Suprapubic skin (tissue), 4 donors: Measurements from ENCODE around the gene SLC30A3. TPM values are rescaled to one million over a fixed set of nuclear protein-coding genes. Genes with fewer than 3 reads are reported as not detected.

Source experiments
- DNase-seq, 2 donors: peaks; one replicate each; pipeline ENCODE4 v3.0.0-alpha.2; 2019; ENCODE audit warnings: low spot score in 2 of 2
- H3K27ac ChIP-seq: fragments of 200-600 bp; sonication (generic); one replicate; pipeline ENCODE4 v1.5.1; 2019
- H3K27me3 ChIP-seq: fragments of 200-600 bp; sonication (generic); one replicate; pipeline ENCODE4 v1.5.1; 2019
- H3K36me3 ChIP-seq: fragments of 200-600 bp; sonication (generic); one replicate; pipeline ENCODE4 v1.5.1; 2019
- H3K4me1 ChIP-seq: fragments of 200-600 bp; sonication (generic); one replicate; pipeline ENCODE4 v1.5.1; 2019
- H3K4me3 ChIP-seq: fragments of 200-600 bp; sonication (generic); one replicate; pipeline ENCODE4 v1.5.1; 2019; ENCODE audit warnings: mild to moderate bottlenecking
- H3K9me3 ChIP-seq: fragments of 200-600 bp; sonication (generic); one replicate; pipeline ENCODE4 v1.5.1; 2019
- CTCF ChIP-seq, 2 donors: fragments of 200-600 bp in 1 of 2; fragments of 450-650 bp in 1 of 2; sonication (generic) in 1 of 2; IDR thresholded peaks; one replicate each; pipeline ENCODE4 v1.5.1; 2016 to 2019; ENCODE audit warnings: antibody characterized with exemption in 2 of 2, mild to moderate bottlenecking in 1 of 2, moderate library complexity in 1 of 2
- EP300 ChIP-seq: sonication (generic); formaldehyde crosslinking; IDR thresholded peaks from one replicate; pipeline ENCODE4 v1.6.1; 2017; ENCODE audit warnings: antibody characterized with exemption
- POLR2A ChIP-seq, 2 donors: fragments of 450-650 bp; IDR thresholded peaks; one replicate each; pipeline ENCODE4 v1.6.1; 2017; ENCODE audit warnings: antibody characterized with exemption in 2 of 2, mild to moderate bottlenecking in 2 of 2, moderate library complexity in 2 of 2
- POLR2AphosphoS5 ChIP-seq, 3 donors: sonication (generic); formaldehyde crosslinking; IDR thresholded peaks; one replicate each; pipeline ENCODE4 v1.6.1; 2017; ENCODE audit warnings: antibody characterized with exemption in 3 of 3
- WGBS: methylation state at CpG from one replicate; pipeline ENCODE4 v1.1.5; 2018; 5-methylcytosine and 5-hydroxymethylcytosine counted together
- total RNA-seq, 4 donors: library from RNA; depleted of rRNA; stranded (reverse); fragments of >200 nt; gene quantifications; one replicate each; pipeline ENCODE4 v1.1.0, GENCODE V29; 2016

Gene SLC30A3
- total RNA-seq, 4 donors from 2014 or later: not detected

GRCh38 chr2:27263287-27264252, 723 bp upstream of the SLC30A3 start:
- Histone ChIP-seq H3K9me3 (no peaks in the 10 kb centered on the region), H3K27ac (no peak overlapping the region), H3K4me1 (peaks cover 38% of the 10 kb centered on the region), H3K36me3 (no peaks in the 10 kb centered on the region), H3K27me3 (peaks cover 83% of the 10 kb centered on the region), H3K4me3 (peak overlapping the region; percentile 52)
- DNase-seq: no peak
- WGBS: 3% methylated on average over 44 of the region's 46 CpGs
- TF ChIP-seq POLR2AphosphoS5 (IDR thresholded peaks at IDR 0.05) (no peak), POLR2A (IDR thresholded peaks at IDR 0.05) (no peak), EP300 (no peak), CTCF (IDR thresholded peaks at IDR 0.05) (no peak)

- DNase-seq: no peak
- TF ChIP-seq POLR2A (IDR thresholded peaks at IDR 0.05) (no peak), CTCF (IDR thresholded peaks at IDR 0.05) (no peak), EP300 (no peak)
- WGBS: 2% methylated on average over 16 of the region's 40 CpGs
- H3K4me1 ChIP-seq: peaks cover 38% of the 10 kb centered on the region
- H3K9me3 ChIP-seq: no peaks in the 10 kb centered on the region
- no peaks in the 10 kb centered on the region for H3K36me3 ChIP-seq
- H3K4me3 ChIP-seq: peak overlapping the region; percentile 52
- peaks cover 93% of the 10 kb centered on the region for H3K27me3 ChIP-seq
- no peak overlapping the region for H3K27ac ChIP-seq
Measured at GRCh38 chr2:27261926-27262298, 935 bp downstream of the SLC30A3 start.

- TF ChIP-seq CTCF (IDR thresholded peaks at IDR 0.05): no peak
- no peak for TF ChIP-seq POLR2AphosphoS5 (IDR thresholded peaks at IDR 0.05)
- TF ChIP-seq EP300: no peak
- no peak for TF ChIP-seq POLR2A (IDR thresholded peaks at IDR 0.05)
- WGBS: 52% methylated on average over 11 of the region's 11 CpGs
- no peaks in the 10 kb centered on the region for H3K36me3 ChIP-seq
- H3K27ac ChIP-seq: no peak overlapping the region
- no peak for DNase-seq
- H3K4me3 ChIP-seq: peak overlapping the region; percentile 52
- H3K27me3 ChIP-seq: peaks cover 98% of the 10 kb centered on the region
- H3K4me1 ChIP-seq: peaks cover 38% of the 10 kb centered on the region
- H3K9me3 ChIP-seq: no peaks in the 10 kb centered on the region
Measured at GRCh38 chr2:27261241-27261925, 1.5 kb downstream of the SLC30A3 start.

- WGBS: 86% methylated on average over 6 of the region's 8 CpGs
- Histone ChIP-seq H3K27ac (no peak overlapping the region), H3K9me3 (no peaks in the 10 kb centered on the region), H3K36me3 (no peaks in the 10 kb centered on the region), H3K4me3 (no peak overlapping the region), H3K27me3 (peaks cover 81% of the 10 kb centered on the region), H3K4me1 (peaks cover 15% of the 10 kb centered on the region)
- no peak for DNase-seq
- TF ChIP-seq EP300 (no peak), POLR2AphosphoS5 (IDR thresholded peaks at IDR 0.05) (no peak)
Measured at GRCh38 chr2:27258051-27258450, 4.8 kb downstream of the SLC30A3 start.

- H3K9me3 ChIP-seq: no peaks in the 10 kb centered on the region
- 75% methylated on average over 6 of the region's 7 CpGs for WGBS
- no peak for DNase-seq
- no peak overlapping the region for H3K4me3 ChIP-seq
- TF ChIP-seq CTCF (IDR thresholded peaks at IDR 0.05) (no peak), EP300 (no peak), POLR2AphosphoS5 (IDR thresholded peaks at IDR 0.05) (no peak), POLR2A (IDR thresholded peaks at IDR 0.05) (no peak)
- peaks cover 73% of the 10 kb centered on the region for H3K27me3 ChIP-seq
- H3K27ac ChIP-seq: no peak overlapping the region
- H3K4me1 ChIP-seq: peaks cover 4% of the 10 kb centered on the region
- no peaks in the 10 kb centered on the region for H3K36me3 ChIP-seq
Measured at GRCh38 chr2:27256855-27257454, 5.9 kb downstream of the SLC30A3 start.
